ENCODE results near the gene UBR3.

- no peak for TF ChIP-seq CTCF (IDR thresholded peaks at IDR 0.05)
- TF ChIP-seq EP300 (IDR thresholded peaks at IDR 0.05): no peak
- TF ChIP-seq POLR2AphosphoS5 (IDR thresholded peaks at IDR 0.05): no peak
Observed at GRCh38 chr2:170056900-170057299, 229.6 kb downstream of the UBR3 start.
